K562 (cell line): ENCODE data around the gene DGCR2. TPM values are rescaled to one million over a fixed set of nuclear protein-coding genes. Genes with fewer than 3 reads are reported as not detected.

ENCODE experiments used
- BDP1 ChIP-seq: IDR thresholded peaks from 3 replicates; pipeline ENCODE4 v1.6.1; 2011; ENCODE audit not compliant: insufficient read length, insufficient read depth
- CBFA2T2 ChIP-seq: fragments of 450-650 bp; conservative IDR thresholded peaks from 2 replicates; pipeline ENCODE4 v1.6.1; 2017; ENCODE audit warnings: mild to moderate bottlenecking
- CBFA2T3 ChIP-seq: fragments of 450-650 bp; IDR thresholded peaks from 2 replicates; pipeline ENCODE4 v1.6.1; 2017
- CHD1 ChIP-seq: fragments of 200-600 bp; sonication (generic); IDR thresholded peaks from one replicate; pipeline ENCODE4 v1.6.1; 2012; ENCODE audit warnings: mild to moderate bottlenecking, moderate library complexity, low read length, inconsistent platforms
- FOXJ2 ChIP-seq: fragments of 200-800 bp; sonication (Bioruptor generic); IDR thresholded peaks from 2 replicates; pipeline ENCODE4 v1.6.1; 2016; ENCODE audit warnings: missing genetic modification characterization, missing compliant biosample characterization
- FOXK2 ChIP-seq, 2 experiments: fragments of 450-650 bp; IDR thresholded peaks in 1 of 2; conservative IDR thresholded peaks in 1 of 2; 2 replicates each; pipeline ENCODE4 v1.6.1; 2016; ENCODE audit warnings: low read depth in 2 of 2, mild to moderate bottlenecking in 1 of 2
- GATA2 ChIP-seq: sonication (generic); formaldehyde crosslinking; IDR thresholded peaks from 2 replicates; pipeline ENCODE4 v1.4.0; 2020; ENCODE audit warnings: mild to moderate bottlenecking, missing genetic modification reagents
- HDAC3 ChIP-seq: fragments of 450-650 bp; IDR thresholded peaks from 2 replicates; pipeline ENCODE4 v1.6.1; 2018; ENCODE audit warnings: borderline replicate concordance, mild to moderate bottlenecking, moderate library complexity; ENCODE audit not compliant: partially characterized antibody
- ID3 ChIP-seq, 2 experiments: fragments of 250-450 bp in 1 of 2; fragments of 450-650 bp in 1 of 2; sonication (Bioruptor Pico) in 1 of 2; IDR thresholded peaks; 2 replicates each; pipeline versions ENCODE4 v1.6.1 to v1.8.0; 2016 to 2021; ENCODE audit warnings: mild to moderate bottlenecking in 2 of 2, moderate library complexity in 2 of 2, missing compliant biosample characterization in 1 of 2, missing genetic modification characterization in 1 of 2
- MCM3 ChIP-seq: fragments of 450-650 bp; IDR thresholded peaks from 2 replicates; pipeline ENCODE4 v1.6.1; 2016
- NFATC3 ChIP-seq: fragments of 450-650 bp; IDR thresholded peaks from 2 replicates; pipeline ENCODE4 v1.6.1; 2017; ENCODE audit warnings: mild to moderate bottlenecking
- NFRKB ChIP-seq: fragments of 450-650 bp; IDR thresholded peaks from 2 replicates; pipeline ENCODE4 v1.6.1; 2016; ENCODE audit warnings: low read depth
- POLR2B ChIP-seq: fragments of 450-650 bp; IDR thresholded peaks from 2 replicates; pipeline ENCODE4 v1.6.1; 2018; ENCODE audit warnings: low read depth; ENCODE audit not compliant: partially characterized antibody
- PTRF ChIP-seq: fragments of 450-650 bp; IDR thresholded peaks from 2 replicates; pipeline ENCODE4 v1.6.1; 2016; ENCODE audit warnings: mild to moderate bottlenecking, missing genetic modification characterization, missing compliant biosample characterization
- SNAPC5 ChIP-seq: fragments of 250-450 bp; sonication (Bioruptor Pico); IDR thresholded peaks from 2 replicates; pipeline ENCODE4 v1.8.0; 2021; ENCODE audit warnings: moderate library complexity, mild to moderate bottlenecking, inconsistent platforms
- SNRNP70 ChIP-seq: fragments of 200-400 bp; formaldehyde crosslinking; optimal IDR thresholded peaks from 2 replicates; pipeline ENCODE3; 2017; ENCODE audit warnings: low read depth, low read length
- SP1 ChIP-seq: sonication (generic); formaldehyde crosslinking; IDR thresholded peaks from 2 replicates; pipeline ENCODE4 v1.8.1; 2022; ENCODE audit warnings: mild to moderate bottlenecking, missing genetic modification reagents
- SP2 ChIP-seq: IDR thresholded peaks from 2 replicates; pipeline ENCODE4 v1.6.1; 2011; ENCODE audit warnings: mild to moderate bottlenecking, low read depth, low read length, moderate library complexity; ENCODE audit not compliant: poor library complexity, severe bottlenecking; ENCODE audit errors: extremely low read depth
- THAP7 ChIP-seq: fragments of 250-450 bp; sonication (Bioruptor Pico); IDR thresholded peaks from 2 replicates; pipeline ENCODE4 v1.5.0; 2021
- TOE1 ChIP-seq, 2 experiments: fragments of 450-650 bp in 1 of 2; sonication (generic) in 1 of 2; formaldehyde crosslinking in 1 of 2; IDR thresholded peaks; 2 replicates each; pipeline versions ENCODE4 v1.7.1 to v1.8.0; 2016 to 2022; ENCODE audit warnings: borderline replicate concordance in 2 of 2, mild to moderate bottlenecking in 2 of 2, antibody characterized with exemption in 1 of 2, inconsistent platforms in 1 of 2, low read depth in 1 of 2, missing genetic modification reagents in 1 of 2, moderate library complexity in 1 of 2
- TSC22D4 ChIP-seq: fragments of 450-650 bp; IDR thresholded peaks from 2 replicates; pipeline ENCODE4 v1.6.1; 2016; ENCODE audit warnings: missing genetic modification characterization, missing biosample characterization, control low read depth
- XRCC5 ChIP-seq: fragments of 200-400 bp; formaldehyde crosslinking; IDR thresholded peaks from 2 replicates; pipeline ENCODE4 v1.6.1; 2017; ENCODE audit warnings: low read depth, mild to moderate bottlenecking, low read length
- ZBTB49 ChIP-seq: sonication (generic); formaldehyde crosslinking; IDR thresholded peaks from 2 replicates; pipeline ENCODE4 v1.8.0; 2022; ENCODE audit warnings: missing genetic modification reagents, mild to moderate bottlenecking, borderline replicate concordance
- ZNF274 ChIP-seq: IDR thresholded peaks from 2 replicates; pipeline ENCODE4 v1.6.1; 2011; ENCODE audit warnings: low read depth, mild to moderate bottlenecking, low read length, moderate library complexity, borderline replicate concordance
- ZNF583 ChIP-seq: fragments of 250-450 bp; sonication (Bioruptor Pico); IDR thresholded peaks from 2 replicates; pipeline ENCODE4 v1.4.0; 2020
- ZNF586 ChIP-seq: fragments of 450-650 bp; formaldehyde crosslinking; conservative IDR thresholded peaks from 2 replicates; pipeline ENCODE4 v1.4.0; 2020; ENCODE audit warnings: mild to moderate bottlenecking, moderate library complexity
- ZNF79 ChIP-seq: fragments of 250-450 bp; sonication (Bioruptor Pico); IDR thresholded peaks from 2 replicates; pipeline ENCODE4 v1.4.0; 2020; ENCODE audit warnings: low read depth, mild to moderate bottlenecking, moderate library complexity
- ZSCAN29 ChIP-seq: fragments of 450-650 bp; IDR thresholded peaks from 2 replicates; pipeline ENCODE4 v1.6.1; 2017
- polyA plus RNA-seq, 8 experiments: library from polyadenylated mRNA; depleted of rRNA in 4 of 8; stranded (reverse) in 5 of 8; unstranded in 3 of 8; fragments of >200 nt; fragmentation: Nextera tagmentation in 2 of 8; fragmentation: Illumina TruSeq in 1 of 8; extraction: Ambion mirVana in 2 of 8; extraction: Trizol in 1 of 8; gene quantifications; 2 replicates each; pipeline versions ENCODE4 v1.2.1 to v1.2.3, GENCODE V29; 2011 to 2014; ENCODE audit warnings: inconsistent platforms in 1 of 8, missing spikeins in 1 of 8
- total RNA-seq, 7 experiments: library from RNA; depleted of rRNA in 6 of 7; stranded (reverse); fragments of >200 nt in 6 of 7; fragmentation: Illumina TruSeq in 2 of 7; extraction: Trizol in 2 of 7; gene quantifications; 2 replicates each; pipeline versions ENCODE4 v1.2.1 to v1.2.3, GENCODE V29; 2011 to 2021; ENCODE audit warnings: low replicate concordance in 1 of 7

Gene DGCR2
- total and polyA plus RNA-seq, 9 of the 15 experiments (the other 6 are each of a cell fraction or from before 2014, with no cell fraction given): 0.69 to 101 (median 56.4) TPM

GRCh38 chr22:18987765-18988164 is 134.4 kb downstream of the DGCR2 start (continued):
- TF ChIP-seq FOXJ2 (tag) (no peak), NFATC3 (no peak), POLR2B (no peak), ID3 (CRISPR knock-in tag; IDR thresholded peaks at IDR 0.05) (no peak), ID3 (tag; IDR thresholded peaks at IDR 0.05) (no peak), TSC22D4 (tag) (no peak), ZBTB49 (CRISPR knock-in tag) (no peak; the same call in 1 of the 2 replicates), ZNF583 (CRISPR knock-in tag) (no peak), CBFA2T3 (no peak), ZNF586 (CRISPR knock-in tag) (no peak), ZSCAN29 (no peak), GATA2 (CRISPR knock-in tag) (no peak), ZNF79 (CRISPR knock-in tag) (no peak), NFRKB (no peak), SP1 (CRISPR knock-in tag) (0 out of 2 replicates have a peak, but pooled peaks have one; percentile 22), PTRF (tag) (no peak), CHD1 (no peak), BDP1 (no peak), HDAC3 (no peak), SP2 (no peak), THAP7 (CRISPR knock-in tag) (no peak), CBFA2T2 (no peak), XRCC5 (peak; percentile 87), SNRNP70 (no peak), ZNF274 (no peak), MCM3 (no peak), SNAPC5 (CRISPR knock-in tag) (no peak), FOXK2 (conservative IDR thresholded peaks at IDR 0.05 in 1 of 2, IDR thresholded peaks at IDR 0.05 in 1 of 2; ENCODE audit: low read depth in 2 of 2) (no peak), TOE1 (IDR thresholded peaks at IDR 0.05; ENCODE audit: borderline replicate concordance) (no peak), TOE1 (CRISPR knock-in tag; IDR thresholded peaks at IDR 0.05; ENCODE audit: borderline replicate concordance, low read depth) (0 out of 2 replicates have a peak, but pooled peaks have one; percentile 48)
